GM12892 (cell line): Measurements from ENCODE around the gene ESR1.
"Not testable (repeated sequence)": the region's sequence is repeated elsewhere in the genome, so short reads cannot be mapped to it uniquely, and the experiment has no call there.

Experiments
- DNase-seq: peaks from one replicate; pipeline ENCODE4 v3.0.0; 2011; ENCODE audit not compliant: insufficient read length
- FAIRE-seq: peaks from 2 replicates; lab custom pipeline; 2011; peaks lifted over from hg19 to GRCh38; lab: Jason Lieb, UNC
- POLR2A ChIP-seq: IDR thresholded peaks from 2 replicates; pipeline ENCODE4 v1.6.1; 2011; ENCODE audit warnings: low read depth, low read length, control low read depth
- POLR2AphosphoS5 ChIP-seq: IDR thresholded peaks from 2 replicates; pipeline ENCODE4 v1.6.1; 2011; ENCODE audit warnings: low read depth, low read length, control low read depth
- TAF1 ChIP-seq: IDR thresholded peaks from 2 replicates; pipeline ENCODE4 v1.6.1; 2011; ENCODE audit warnings: low read depth, mild to moderate bottlenecking, control low read depth, low read length, borderline replicate concordance

ESR1 gene

DNA sequence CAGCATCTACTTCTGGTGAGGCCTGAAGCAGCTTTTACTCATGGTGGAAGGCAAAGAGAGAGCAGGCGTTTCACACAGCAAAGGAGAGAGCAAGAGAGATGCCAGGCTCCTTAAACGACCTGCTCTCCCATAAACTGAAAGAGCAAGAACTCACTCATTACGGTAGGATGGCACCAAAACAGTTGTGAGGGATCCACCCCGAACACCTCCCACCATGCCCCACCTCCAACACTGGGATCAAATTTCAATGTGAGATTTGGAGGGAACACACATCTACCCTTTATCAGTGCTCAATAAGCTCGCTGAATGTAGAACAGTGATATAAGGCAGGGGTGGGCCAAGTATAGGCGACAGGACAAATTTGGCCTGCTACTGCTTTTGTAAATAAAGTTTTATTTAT is 244.6 kb downstream of the ESR1 start:
- no peak for DNase-seq
- TF ChIP-seq POLR2A (no peak), POLR2AphosphoS5 (no peak), TAF1 (no peak)
- no peak for FAIRE-seq

DNA sequence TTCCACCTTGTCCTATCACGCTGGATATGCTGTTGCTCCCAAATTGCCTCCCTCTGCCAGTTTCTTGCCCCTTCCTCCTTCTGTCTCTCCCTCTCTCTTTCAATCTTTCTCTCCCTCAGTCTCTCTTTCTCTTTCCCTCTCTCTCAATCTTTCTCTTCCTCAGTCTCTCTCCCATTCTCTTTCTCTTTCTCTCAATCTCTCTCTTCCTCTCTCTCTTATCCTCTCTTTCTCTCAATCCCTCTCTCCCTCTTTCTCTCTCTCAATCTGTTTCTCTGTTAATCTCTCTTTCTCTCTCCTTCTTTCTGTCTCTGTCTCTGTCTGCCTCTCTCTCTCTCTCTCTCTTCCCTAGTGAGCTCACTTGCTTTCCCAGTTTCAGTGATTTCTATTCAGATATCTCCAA is 245.8 kb downstream of the ESR1 start:
- TF ChIP-seq POLR2A (no peak), POLR2AphosphoS5 (no peak), TAF1 (no peak)
- no peak for DNase-seq
- no peak for FAIRE-seq

DNA sequence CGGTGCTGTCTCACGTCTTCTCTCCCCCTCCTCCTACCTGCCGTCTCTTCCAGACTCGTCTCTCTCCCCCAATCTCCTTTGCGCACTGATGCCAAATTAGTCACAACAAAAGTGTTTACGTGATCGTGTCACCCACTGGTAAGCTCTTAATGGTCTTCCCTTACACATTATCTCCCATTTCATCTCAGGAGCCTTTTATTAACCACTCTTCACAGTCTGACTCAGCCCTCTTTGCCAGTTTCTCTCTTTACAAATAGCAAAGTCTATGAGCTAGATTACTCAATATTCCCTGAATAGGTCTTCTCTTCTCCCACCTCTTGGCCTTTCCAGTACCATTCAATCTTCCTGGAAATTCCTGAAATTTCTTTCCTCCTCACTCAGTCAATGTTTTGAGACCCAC is 247.0 kb downstream of the ESR1 start:
- no peak for TF ChIP-seq TAF1
- no peak for TF ChIP-seq POLR2AphosphoS5
- TF ChIP-seq POLR2A, result no peak
- DNase-seq (no peak), FAIRE-seq (no peak)

DNA sequence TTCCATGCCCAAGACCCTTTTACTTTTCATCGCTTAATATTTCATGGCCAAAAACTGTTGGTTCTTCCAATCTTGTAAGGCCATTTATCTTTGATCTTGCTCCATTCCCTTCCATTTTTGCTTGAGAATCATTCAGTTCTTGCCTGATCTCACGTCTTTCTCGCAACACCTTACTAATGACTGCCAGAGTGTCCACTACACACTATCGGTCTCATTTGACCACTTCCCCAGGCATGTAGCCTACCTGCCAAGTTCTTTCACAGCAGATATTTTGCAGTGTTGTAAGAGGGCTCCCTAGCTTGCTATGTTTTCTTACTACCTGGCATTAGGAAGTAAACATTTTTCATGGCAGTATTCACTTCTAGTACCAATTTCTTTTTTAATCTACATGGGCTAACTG is 248.0 kb downstream of the ESR1 start:
- FAIRE-seq (no peak), DNase-seq (no peak)
- TF ChIP-seq POLR2AphosphoS5 (no peak), TAF1 (no peak), POLR2A (no peak)

DNA sequence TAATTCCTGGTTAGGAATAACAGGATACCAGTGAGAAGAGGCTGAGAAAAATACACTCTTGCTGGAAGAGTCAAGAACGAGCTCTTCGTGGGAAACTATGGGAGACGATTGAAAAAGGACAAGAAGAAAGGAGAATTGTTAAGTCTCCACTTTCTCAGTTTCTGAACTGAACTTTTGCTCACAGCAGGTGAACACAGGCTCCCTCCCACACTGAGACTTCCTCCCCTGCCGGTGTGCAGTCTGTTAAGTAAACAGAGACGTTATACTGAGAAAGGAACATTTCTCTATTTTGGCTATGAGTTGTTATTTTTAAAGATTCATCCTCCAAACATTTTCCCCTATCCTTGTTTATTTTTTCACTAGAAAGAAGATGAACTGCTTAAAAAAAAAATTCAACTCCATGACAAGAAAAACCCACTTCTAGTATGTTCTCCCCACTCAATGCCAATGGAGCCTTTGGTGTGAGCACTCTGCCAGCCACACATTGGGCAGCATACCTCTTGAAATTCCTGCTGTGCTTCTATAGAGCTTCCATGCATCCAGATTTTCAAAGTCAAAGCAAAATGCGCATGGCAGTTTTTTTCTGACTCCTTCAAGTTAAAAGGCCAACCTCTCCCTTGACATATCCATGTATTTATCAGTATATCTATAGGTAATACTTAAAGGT is 250.5 kb downstream of the ESR1 start:
- TF ChIP-seq POLR2A, result no peak
- TF ChIP-seq TAF1, result no peak
- TF ChIP-seq POLR2AphosphoS5, result no peak
- FAIRE-seq (no peak), DNase-seq (no peak)

DNA sequence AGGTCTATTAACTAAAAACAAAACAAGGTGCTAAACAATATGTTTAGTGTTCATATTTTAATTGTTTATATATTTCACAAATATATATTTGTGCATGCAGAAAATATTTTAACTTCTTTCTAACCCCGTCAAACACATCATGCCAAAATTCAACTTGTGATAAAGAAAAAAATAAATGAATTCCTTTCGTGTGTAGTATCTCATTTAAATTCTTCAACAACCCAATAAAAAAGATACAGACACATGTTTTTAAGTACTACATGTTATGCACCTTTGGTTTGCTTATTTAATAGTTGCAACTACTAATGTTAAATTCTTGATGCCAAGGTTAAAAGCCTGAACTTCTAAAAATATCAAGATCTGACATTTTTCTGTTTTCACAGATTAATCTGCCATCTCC is 252.4 kb downstream of the ESR1 start:
- no peak for DNase-seq
- TF ChIP-seq POLR2AphosphoS5 (no peak), TAF1 (no peak), POLR2A (no peak)
- FAIRE-seq, result no peak

DNA sequence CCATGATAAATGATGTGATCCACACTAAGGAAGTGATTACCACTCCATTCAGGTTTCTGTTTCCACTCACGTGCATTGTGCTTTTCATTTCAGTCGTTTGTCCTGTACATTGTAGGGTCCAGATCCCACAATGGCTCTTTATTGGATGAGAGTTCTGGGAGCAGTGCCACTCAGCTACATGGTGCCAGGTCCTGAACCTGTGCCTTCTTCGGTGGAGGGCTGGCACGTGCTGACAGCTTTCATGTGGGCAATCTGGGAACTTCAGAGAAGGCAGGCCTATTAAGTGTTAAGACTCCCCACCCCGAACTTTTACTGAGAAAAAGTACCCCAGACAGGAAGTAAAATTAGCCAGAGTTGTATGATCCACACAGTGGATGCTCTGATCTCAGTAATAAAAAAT is 255.0 kb downstream of the ESR1 start:
- DNase-seq (no peak), FAIRE-seq (no peak)
- no peak for TF ChIP-seq POLR2A
- no peak for TF ChIP-seq POLR2AphosphoS5
- TF ChIP-seq TAF1, result no peak

DNA sequence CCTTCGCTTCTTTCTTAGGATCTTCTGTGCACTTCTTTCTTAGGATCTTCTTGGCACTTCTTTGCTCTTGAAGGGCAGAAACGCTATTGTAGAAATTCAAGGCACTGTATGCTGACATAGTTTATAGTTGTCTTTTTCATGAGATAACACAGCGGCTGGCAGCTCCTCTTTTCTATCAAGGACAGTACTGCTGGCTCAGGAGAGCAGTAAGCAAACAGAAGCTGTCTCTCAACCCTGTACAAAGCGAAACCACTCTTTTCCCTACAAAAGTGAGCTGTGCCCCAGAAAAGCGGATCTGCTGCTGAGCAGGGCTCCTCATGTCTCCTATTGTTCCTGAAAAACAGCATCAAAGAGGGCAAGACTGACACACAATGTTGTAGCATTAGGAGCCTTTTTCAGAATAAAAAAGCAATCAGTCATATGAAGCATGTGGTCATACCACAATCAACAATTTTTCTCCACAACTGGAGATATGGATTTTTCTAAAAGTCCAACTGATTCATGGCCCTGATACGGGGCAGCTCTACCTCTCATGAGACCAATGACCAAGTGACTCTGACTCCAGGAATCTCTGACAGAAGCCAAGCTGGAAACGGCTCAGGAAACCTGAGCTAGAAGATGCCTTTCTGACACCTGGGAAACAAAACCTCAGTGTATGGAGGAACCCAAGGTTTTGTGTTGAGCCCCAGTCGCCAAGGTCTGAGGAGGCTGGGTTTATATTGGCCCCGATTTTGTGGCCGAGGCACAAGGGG is 255.9 kb downstream of the ESR1 start:
- FAIRE-seq, result no peak
- DNase-seq, result no peak
- TF ChIP-seq POLR2AphosphoS5, result no peak
- no peak for TF ChIP-seq TAF1
- no peak for TF ChIP-seq POLR2A

DNA sequence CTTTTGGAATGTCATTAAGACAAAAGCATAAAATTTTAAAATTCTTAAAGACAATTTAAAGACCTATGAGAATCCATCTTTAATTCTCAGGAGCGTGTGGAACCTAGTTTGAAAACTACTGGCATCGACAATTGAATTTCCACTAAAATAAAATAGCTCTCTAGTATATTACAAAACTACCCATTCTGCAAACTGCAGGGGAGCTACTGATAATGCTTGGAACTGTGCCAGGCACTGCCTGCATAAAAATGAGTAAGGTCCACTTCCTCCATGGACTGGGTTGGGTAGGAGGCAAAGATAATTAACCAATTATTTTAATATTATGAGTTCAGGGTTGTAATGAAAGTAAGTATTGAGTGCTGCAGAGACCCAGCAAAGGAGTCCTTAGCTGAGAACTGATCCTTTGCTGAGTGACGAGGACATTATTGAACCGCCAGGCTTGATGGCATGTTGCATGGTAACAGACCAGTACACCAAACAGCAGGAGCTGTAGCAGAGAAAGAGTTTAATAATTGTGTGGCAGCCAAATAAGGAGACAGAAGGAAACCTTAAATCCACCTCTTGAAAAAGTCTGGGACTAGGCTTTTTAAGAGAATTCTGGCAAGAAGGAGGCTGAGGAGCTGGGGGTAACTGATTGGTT is 261.3 kb downstream of the ESR1 start:
- DNase-seq (no peak), FAIRE-seq (no peak)
- TF ChIP-seq POLR2A (no peak), TAF1 (no peak), POLR2AphosphoS5 (no peak)

DNA sequence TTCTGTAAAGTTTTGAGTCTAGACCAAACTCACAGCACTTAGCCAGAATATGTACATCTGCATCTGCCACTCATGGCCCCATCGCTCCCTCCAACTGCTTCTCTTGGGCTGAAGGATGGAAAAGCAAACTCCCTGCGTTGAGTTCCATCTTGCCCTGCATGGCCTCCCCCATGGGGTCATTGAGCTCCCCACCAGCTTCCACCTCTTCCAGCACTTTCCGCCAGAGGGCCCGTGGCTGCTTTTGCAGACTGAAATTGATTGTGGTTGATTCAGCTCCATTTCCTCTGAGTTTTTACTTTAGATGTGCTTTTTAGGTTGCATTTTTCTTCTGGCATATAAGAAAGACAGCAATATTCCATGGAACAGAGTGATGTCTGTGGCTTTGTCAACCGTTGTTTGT is 263.1 kb downstream of the ESR1 start:
- FAIRE-seq, result no peak
- TF ChIP-seq POLR2A, result no peak
- no peak for DNase-seq

DNA sequence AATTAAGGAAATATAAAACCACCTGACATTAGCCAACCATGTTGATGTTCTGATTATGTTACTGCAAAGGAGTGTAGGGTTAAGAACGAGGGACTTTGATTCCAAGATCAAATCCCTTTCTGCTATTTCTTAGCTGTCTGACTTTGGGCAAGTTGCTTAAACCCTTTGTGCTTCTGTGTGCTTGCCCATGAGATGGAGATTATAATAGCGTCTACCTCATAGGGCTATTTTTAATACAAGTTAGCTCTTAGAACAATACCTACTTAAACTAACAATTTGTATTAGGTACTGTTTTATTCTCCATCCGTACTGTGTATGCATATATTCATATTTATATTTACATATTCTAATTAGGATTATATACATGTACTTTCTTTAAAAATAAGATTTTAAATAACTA is 263.8 kb downstream of the ESR1 start:
- FAIRE-seq (no peak), DNase-seq (no peak)
- TF ChIP-seq TAF1 (no peak), POLR2A (no peak), POLR2AphosphoS5 (no peak)

DNA sequence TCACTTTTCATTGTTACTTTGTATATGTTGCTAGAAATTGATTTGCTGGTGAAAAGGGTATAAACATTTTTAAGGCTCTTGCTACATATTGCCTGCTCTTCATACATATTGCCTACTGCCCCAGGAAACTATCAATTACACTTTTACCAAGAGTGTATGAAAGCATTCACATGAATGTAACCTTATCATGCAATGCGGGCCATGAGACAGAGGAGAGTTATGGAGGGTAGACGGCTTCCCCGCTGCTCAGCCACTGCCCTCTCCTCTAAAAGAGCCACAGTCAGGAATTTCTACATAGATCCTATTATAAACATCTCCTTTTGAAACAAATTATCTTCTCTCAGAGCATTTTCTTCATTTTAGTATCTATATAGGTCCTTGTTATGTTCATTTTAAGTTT is 264.4 kb downstream of the ESR1 start:
- TF ChIP-seq TAF1 (no peak), POLR2A (no peak), POLR2AphosphoS5 (no peak)
- DNase-seq (no peak), FAIRE-seq (no peak)

DNA sequence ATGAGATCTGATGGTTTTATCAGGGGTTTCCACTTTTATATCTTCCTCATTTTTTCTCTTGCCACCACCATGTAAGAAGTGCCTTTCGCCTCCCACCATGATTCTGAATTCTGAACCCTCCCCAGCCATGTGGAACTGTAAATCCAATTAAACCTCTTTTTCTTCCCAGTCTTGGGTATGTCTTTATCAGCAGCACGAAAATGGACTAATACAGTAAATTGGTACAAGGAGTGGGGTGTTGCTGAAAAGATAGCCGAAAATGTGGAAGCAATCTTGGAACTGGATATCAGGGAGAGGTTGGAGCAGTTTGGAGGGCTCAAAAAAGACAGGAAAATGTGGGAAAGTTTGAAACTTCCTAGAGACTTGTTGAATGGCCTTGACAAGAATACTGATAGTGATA is 268.8 kb downstream of the ESR1 start:
- not testable (repeated sequence) for FAIRE-seq, DNase-seq
